Daoy (cell line): ENCODE results near the gene AP3B2. TPM values are rescaled to one million over a fixed set of nuclear protein-coding genes. Genes with fewer than 3 reads are reported as not detected.

Experiments
- DNase-seq: peaks from one replicate; pipeline ENCODE4 v3.0.0-alpha.2; 2015; ENCODE audit warnings: low read depth
- total RNA-seq: library from RNA; depleted of rRNA; stranded (reverse); fragments of >200 nt; shearing (Covaris generic); gene quantifications from 2 replicates; pipeline ENCODE4 v1.2.3, GENCODE V29; 2014

AP3B2 gene
- total RNA-seq, 1 experiment from 2014 or later = 1.5 TPM

DNA sequence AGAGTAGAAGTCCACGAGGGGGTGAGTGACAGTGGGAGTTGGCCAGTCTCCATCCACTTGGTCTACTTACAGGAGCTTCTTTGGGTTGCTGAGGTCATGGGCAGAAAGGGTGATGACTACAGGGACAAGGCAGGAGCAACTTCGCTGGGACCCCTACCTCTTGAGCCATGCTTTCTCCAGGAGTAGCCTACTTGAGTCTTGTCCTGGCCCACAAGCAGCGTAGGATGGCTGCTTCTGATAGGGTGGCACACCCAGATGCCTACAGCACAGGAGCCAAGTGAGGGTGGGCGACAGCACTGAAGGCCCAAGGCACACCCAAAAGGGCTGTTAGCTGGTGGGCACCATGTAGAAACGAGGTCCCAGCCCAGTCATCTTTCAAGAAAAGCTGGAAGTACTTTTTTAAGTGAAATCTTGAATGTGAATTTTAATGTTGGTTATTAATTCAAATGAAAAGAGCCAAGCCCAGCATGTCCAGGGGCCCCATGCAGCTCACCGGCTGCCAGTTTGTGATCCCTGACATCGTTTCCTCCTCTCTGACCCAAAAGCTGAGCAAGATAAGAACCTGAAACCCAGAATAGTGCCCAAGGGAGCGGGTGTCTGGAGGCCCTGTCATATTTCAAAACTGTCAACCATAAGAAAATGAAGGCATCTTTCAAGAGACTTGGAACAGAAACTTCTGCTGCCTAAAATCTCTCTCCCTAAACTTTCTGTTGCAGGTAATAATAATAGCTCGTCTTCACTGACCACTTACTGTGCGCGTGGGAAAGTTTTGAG is 60.3 kb downstream of the AP3B2 start:
- no peak for DNase-seq

GRCh38 chr15:82648257-82649103 is 61.2 kb downstream of the AP3B2 start:
- DNase-seq = no peak

- peak; percentile 56 for DNase-seq
These were observed 61.8 kb downstream of the AP3B2 start for GRCh38 chr15:82647835-82648256.

DNA sequence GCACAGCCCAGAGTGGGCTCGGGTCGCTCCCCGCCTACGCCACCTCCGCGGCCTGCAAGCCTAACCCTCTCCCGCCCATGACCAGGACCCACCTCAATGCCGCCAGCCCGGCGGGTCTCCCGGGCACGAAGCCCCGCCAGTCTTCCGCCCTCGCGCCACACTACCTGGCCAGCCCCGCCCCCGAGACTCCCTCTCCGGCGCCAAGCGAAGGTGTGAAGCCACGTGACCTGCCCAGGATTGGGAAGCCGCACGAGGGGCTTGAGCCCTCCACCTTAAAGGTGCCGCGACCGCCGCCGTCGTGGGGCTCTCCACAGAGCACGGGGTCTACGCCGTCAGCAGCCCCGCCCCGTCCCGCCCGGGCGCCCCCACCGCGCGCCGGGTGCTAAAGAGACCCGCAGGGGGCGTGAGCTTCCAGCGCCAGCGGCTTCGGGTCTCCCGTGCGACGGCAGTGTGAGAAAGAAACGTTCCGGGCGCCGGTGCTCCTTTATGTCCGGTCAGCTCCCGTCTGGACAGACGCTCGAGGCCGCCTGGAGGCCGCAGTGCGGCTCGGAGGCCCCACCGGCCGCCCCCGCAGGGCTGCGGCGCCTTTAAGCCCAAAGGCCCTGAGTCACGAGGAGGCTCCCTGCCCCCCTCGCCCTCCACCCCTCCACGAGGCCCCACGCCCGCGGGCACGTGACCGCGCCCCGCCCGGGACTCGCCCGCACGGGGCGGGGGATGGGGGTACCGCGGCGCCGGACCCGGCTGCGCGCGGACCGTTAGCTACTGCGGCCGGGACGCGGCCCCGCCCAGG is 62.4 kb downstream of the AP3B2 start, which contains the start of gene CPEB1:
CPEB1 (minus strand) TSS at position 319 of the 790 bp plus-strand sequence. CDS start 18,904 bp downstream, outside the sequence.
- DNase-seq = peak; percentile 69

DNA sequence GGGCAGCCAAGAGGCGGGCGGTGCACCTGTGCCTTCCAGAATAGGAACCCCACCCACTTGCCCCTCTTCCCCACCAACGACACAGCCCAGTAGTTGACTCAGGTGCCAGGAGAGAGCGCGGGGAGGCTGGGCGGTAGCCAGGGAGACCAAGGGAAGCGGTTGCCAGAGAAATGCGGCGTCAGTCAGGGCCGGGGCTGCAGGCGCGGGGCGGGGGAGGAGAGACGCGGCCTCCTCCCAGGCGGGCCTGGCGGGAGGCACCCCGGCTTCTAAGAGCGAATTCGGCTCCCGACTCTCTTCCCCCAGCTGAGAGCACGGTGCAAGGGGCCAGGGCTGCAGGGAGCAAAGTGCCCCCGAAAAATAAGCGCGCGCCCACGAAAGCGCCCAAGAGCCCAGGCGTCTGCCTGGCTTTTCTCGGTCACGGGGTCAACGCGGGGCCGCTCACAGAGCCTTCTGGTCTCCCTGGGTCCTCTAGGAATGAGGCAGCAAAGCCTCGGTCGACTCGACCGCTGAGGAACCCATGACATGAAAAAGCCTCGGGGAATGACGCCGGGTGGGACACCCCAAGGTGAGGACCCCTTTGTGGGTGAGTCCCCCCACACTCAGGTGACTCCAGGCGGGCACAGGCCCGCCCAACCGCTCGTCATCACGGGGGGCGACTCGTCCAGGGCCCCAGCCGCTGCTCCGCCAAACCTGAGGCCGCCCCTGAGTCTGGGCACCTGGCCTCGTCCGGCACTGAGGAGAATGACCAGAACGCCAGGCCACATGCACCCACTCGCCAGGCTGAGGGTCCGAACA is 63.2 kb downstream of the AP3B2 start:
- DNase-seq = peak; percentile 46

DNA sequence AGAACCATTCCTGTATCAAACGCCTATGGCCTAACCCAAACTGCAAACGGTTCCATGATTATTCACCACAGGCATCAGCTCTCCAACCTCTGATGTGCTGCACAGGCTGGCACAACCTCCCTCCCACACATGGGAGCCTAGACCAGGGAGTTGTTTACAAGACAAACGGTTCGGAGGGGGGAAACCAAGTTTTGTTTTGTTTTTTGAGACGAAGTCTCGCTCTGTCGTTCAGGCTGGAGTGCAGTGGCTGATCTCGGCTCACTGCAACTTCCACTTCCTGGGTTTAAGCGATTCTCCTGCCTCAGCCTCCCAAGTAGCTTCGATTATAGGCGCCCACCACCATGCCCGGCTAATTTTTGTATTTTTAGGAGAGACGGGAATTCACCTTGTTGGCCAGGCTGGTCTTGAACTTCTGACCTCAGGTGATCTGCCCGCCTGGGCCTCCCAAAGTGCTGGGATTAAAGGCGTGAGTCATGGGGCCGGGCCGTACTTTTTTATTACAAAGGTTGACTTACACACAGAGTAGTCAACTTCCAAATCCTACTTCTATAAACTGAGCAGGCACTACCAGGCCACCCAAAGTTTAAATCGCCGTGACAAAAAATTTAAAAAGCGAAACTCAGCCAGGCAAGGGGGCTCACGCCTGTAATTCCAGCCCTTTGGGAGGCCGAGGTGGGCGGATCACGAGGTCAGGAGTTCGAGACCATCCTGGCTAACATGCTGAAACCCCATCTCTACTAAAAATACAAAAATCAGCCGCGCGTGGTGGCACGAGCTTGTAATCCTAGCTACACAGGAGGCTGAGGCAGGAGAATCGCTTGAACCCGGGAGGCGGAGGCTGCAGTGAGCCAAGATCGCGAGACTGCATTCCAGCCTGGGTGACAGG is 64.5 kb downstream of the AP3B2 start:
- DNase-seq = peak; percentile 20

DNA sequence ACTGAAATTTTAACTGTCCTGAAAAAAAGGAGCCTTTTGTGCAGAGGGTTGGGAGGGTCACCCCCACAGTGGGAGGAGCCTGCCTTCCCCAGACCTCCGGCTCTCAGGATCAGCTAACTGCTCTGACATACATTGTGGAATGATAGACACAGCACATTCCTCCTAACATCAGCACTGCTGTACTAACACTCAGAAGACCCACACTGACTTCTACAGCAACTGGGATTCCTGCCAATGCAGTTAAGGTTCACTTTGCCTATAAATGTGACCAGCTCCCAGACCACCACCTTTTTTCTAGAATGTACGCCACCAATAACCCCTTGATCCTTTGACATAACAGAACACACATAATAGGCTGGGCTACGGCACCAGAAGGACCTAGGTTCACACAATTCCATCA is 65.7 kb downstream of the AP3B2 start:
- peak; percentile 37 for DNase-seq

- no peak for DNase-seq
These were observed 67.0 kb downstream of the AP3B2 start for GRCh38 chr15:82642656-82643055.

DNA sequence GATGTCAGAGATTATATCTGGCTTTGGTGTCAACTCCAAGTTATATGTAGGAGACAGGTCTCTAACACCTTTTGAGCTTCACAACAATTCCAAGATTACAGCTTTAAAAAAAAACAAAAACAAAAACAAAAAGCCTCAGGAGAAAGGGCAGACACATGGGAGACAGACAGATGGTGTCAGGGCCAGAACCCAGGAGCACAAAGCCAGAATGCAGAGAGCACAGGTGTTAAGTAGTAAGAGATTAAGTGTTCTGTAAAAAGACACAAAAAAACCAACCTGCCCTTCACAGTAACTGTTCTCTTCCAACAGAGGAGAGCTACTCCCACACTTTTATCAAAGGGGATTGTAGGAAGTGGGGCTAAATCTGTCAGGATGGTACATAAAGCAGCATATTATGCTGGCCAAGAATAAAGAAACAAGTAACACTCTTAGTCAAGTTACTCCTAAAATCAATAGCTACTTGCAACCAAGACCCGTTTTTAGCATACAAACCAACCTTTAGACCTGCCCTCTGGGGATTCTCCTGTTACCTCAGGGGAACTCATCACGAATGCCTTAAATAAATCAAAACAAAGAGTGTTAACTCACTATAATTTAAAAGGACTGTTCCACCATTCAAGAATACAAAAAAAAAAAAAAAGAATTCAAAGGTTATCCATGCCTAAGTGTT is 68.4 kb downstream of the AP3B2 start:
- no peak for DNase-seq

DNA sequence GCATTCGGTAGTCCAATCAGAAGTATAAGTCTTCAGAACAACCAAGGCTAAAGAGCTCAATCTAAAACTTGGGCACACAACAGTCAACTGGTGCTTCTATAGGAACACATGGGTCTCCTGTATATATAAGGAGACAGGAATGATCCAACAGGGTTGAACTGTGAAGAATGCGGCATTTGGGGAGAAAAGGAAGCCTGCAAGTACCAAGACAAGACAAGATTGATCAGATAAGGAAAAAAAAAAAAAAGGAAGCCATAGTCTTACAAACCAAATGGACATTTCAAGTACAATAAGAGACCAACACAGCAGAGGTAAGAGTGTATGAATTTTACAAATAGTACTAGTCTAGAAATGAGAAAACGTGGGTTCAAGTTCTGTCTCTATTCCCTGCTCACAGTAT is 69.0 kb downstream of the AP3B2 start:
- DNase-seq = no peak

DNA sequence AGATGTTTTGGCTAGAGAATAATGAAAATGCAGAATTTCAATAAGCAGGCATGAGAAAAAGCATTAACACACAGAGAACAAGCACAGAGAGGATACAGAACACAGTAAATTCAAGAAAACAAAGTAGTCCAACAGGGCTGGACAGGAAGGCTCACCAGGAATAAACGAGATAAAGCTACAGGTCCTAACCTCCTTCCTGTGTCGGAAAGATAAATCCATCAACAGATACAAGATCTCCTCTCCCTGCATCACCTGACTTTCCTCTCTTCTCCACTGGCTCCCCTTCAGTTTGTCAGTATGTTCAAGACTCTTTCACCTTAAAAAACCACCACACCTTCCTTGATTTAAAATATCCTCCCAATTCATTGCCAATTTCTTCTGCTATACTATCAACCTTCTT is 73.9 kb downstream of the AP3B2 start:
- no peak for DNase-seq

- no peak for DNase-seq
These were observed 79.6 kb downstream of the AP3B2 start for GRCh38 chr15:82630033-82630432.

GRCh38 chr15:82625136-82625535 is 84.5 kb downstream of the AP3B2 start:
- no peak for DNase-seq

DNA sequence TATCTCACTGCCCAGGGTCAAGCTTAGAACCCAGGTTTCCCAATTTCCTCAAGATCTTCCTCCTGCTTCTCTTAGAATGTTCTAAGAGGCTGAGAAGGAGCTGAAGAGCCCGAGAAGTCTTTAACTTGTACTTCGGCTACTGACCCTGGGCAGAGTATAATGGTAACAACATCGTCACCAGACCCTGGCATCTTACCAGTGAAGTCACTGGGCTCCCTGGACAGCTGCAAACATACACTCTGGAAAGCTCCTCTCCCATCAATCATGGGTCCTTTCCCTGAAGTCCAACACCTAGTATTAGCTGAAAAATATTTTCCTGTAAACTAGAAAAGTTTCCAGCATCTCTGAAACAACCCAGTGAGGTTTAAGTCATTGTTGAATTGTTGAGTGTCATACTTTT is 85.2 kb downstream of the AP3B2 start:
- DNase-seq = no peak

GRCh38 chr15:82624008-82624407 is 85.7 kb downstream of the AP3B2 start:
- DNase-seq = no peak

GRCh38 chr15:82621970-82622369 is 87.7 kb downstream of the AP3B2 start:
- DNase-seq = no peak

DNA sequence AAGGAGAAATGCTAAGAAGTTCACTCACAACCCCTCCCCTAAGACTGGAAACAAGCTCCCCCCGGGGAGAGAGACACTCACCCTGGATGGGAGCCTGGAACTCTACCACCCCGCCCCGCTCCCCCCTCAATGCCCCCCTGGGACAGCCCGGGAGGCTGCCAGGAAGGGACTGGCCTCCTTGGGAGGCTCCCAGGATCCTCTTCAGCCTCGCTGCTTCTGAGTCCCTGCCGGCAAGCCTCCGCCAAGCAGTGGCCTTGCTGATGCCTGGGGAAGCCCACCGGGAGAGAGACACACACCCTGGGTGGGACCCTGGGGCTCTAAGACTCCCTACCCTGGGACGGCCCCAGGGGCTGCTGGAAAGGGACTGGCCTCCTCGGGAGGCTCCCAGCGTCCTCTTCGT is 95.9 kb downstream of the AP3B2 start:
- DNase-seq = no peak

GRCh38 chr15:82611348-82611747 is 98.3 kb downstream of the AP3B2 start:
- no peak for DNase-seq
